Measurements from ENCODE around the gene IER5. TPM values are rescaled to one million over a fixed set of nuclear protein-coding genes. Genes with fewer than 3 reads are reported as not detected.

IER5 gene
- total and polyA plus RNA-seq, 5 donors from 2014 or later, result 6.5 to 81.8 (median 8.7) TPM

- DNase-seq (peak; percentile 91 to 93 (median 92)), ATAC-seq (ENCODE audit: low read depth in 2 of 2) (peak; percentile 92 to 93)
- peaks cover 2% of the 10 kb centered on the region for H3K27me3 ChIP-seq (ENCODE audit: control insufficient read depth, insufficient read depth, low read length)
- Mint-ChIP-seq H3K27ac (peak overlapping the region; percentile 83 to 94 (median 88)), H3K27me3 (peaks cover 31% of the 10 kb centered on the region), H3K4me3 (peak overlapping the region; percentile 79 to 96 (median 89)), H3K36me3 (no peaks in the 10 kb centered on the region), H3K9me3 (peaks cover 0 to 2% (median 0%) of the 10 kb centered on the region in 7 donors), H3K4me1 (peaks cover 4 to 49% (median 38%) of the 10 kb centered on the region in 4 donors)
- H3K27ac ChIP-seq (ENCODE audit: insufficient read depth, low read length, poor library complexity, severe bottlenecking), result peak overlapping the region; percentile 73
- H3K4me1 ChIP-seq (ENCODE audit: control insufficient read depth, insufficient read depth, low read length, poor library complexity, severe bottlenecking), result peaks cover 35% of the 10 kb centered on the region
- peak overlapping the region; percentile 57 for H3K4me3 ChIP-seq (ENCODE audit: low read depth, low read length)
- no peaks in the 10 kb centered on the region for H3K36me3 ChIP-seq (ENCODE audit: control insufficient read depth, insufficient read depth, low read length)
- H3K9me3 ChIP-seq (ENCODE audit: control insufficient read depth in 2 of 2, low read length in 2 of 2), result no peaks in the 10 kb centered on the region
Observed at GRCh38 chr1:181105134-181106021, 16.9 kb downstream of the IER5 start.

- Histone ChIP-seq H3K36me3 (ENCODE audit: control insufficient read depth, insufficient read depth, low read length) (no peaks in the 10 kb centered on the region), H3K4me3 (ENCODE audit: low read depth, low read length) (peak overlapping the region; percentile 57), H3K4me1 (ENCODE audit: control insufficient read depth, insufficient read depth, low read length, poor library complexity, severe bottlenecking) (peaks cover 29% of the 10 kb centered on the region), H3K27ac (ENCODE audit: insufficient read depth, low read length, poor library complexity, severe bottlenecking) (peak overlapping the region; percentile 57), H3K27me3 (ENCODE audit: control insufficient read depth, insufficient read depth, low read length) (peaks cover 2% of the 10 kb centered on the region), H3K9me3 (ENCODE audit: control insufficient read depth in 2 of 2, low read length in 2 of 2) (no peaks in the 10 kb centered on the region)
- peaks cover 4 to 43% (median 33%) of the 10 kb centered on the region in 4 donors for H3K4me1 Mint-ChIP-seq
- H3K27me3 Mint-ChIP-seq, result peaks cover 37% of the 10 kb centered on the region
- H3K27ac Mint-ChIP-seq, result peak overlapping the region; percentile 83 to 94 (median 88)
- ATAC-seq (ENCODE audit: low read depth in 2 of 2), result no peak
- peak overlapping the region; percentile 79 to 91 (median 89) for H3K4me3 Mint-ChIP-seq
- H3K36me3 Mint-ChIP-seq, result no peaks in the 10 kb centered on the region
- DNase-seq, result no peak
- peaks cover 0 to 2% (median 0%) of the 10 kb centered on the region in 7 donors for H3K9me3 Mint-ChIP-seq
Observed at GRCh38 chr1:181106022-181106312, 17.5 kb downstream of the IER5 start.

- DNase-seq, result no peak
- Mint-ChIP-seq H3K9me3 (peaks cover 0 to 2% (median 0%) of the 10 kb centered on the region in 7 donors), H3K27ac (peak overlapping the region in 1 of 3 donors; percentile 88), H3K4me3 (peak overlapping the region; percentile 55 to 90 (median 84)), H3K27me3 (peaks cover 37% of the 10 kb centered on the region), H3K4me1 (peaks cover 4 to 38% (median 28%) of the 10 kb centered on the region in 4 donors), H3K36me3 (no peaks in the 10 kb centered on the region)
- H3K36me3 ChIP-seq (ENCODE audit: control insufficient read depth, insufficient read depth, low read length), result no peaks in the 10 kb centered on the region
- H3K27me3 ChIP-seq (ENCODE audit: control insufficient read depth, insufficient read depth, low read length), result peaks cover 2% of the 10 kb centered on the region
- no peak overlapping the region for H3K4me3 ChIP-seq (ENCODE audit: low read depth, low read length)
- no peak for ATAC-seq (ENCODE audit: low read depth in 2 of 2)
- no peak overlapping the region for H3K27ac ChIP-seq (ENCODE audit: insufficient read depth, low read length, poor library complexity, severe bottlenecking)
- H3K9me3 ChIP-seq (ENCODE audit: control insufficient read depth in 2 of 2, low read length in 2 of 2), result no peaks in the 10 kb centered on the region
- peaks cover 25% of the 10 kb centered on the region for H3K4me1 ChIP-seq (ENCODE audit: control insufficient read depth, insufficient read depth, low read length, poor library complexity, severe bottlenecking)
Observed at GRCh38 chr1:181106479-181106878, 18.0 kb downstream of the IER5 start.

- peaks cover 4 to 29% (median 24%) of the 10 kb centered on the region in 4 donors for H3K4me1 Mint-ChIP-seq
- H3K4me3 ChIP-seq (ENCODE audit: low read depth, low read length), result no peak overlapping the region
- no peak overlapping the region for H3K27ac Mint-ChIP-seq
- peaks cover 37% of the 10 kb centered on the region for H3K27me3 Mint-ChIP-seq
- no peaks in the 10 kb centered on the region for H3K9me3 ChIP-seq (ENCODE audit: control insufficient read depth in 2 of 2, low read length in 2 of 2)
- H3K9me3 Mint-ChIP-seq, result peaks cover 0 to 2% (median 0%) of the 10 kb centered on the region in 7 donors
- ATAC-seq (ENCODE audit: low read depth in 2 of 2) (no peak), DNase-seq (no peak)
- no peaks in the 10 kb centered on the region for H3K36me3 Mint-ChIP-seq
- H3K27me3 ChIP-seq (ENCODE audit: control insufficient read depth, insufficient read depth, low read length), result peaks cover 2% of the 10 kb centered on the region
- H3K36me3 ChIP-seq (ENCODE audit: control insufficient read depth, insufficient read depth, low read length), result no peaks in the 10 kb centered on the region
- peak overlapping the region in 2 of 4 donors; percentile 53 to 74 for H3K4me3 Mint-ChIP-seq
- H3K4me1 ChIP-seq (ENCODE audit: control insufficient read depth, insufficient read depth, low read length, poor library complexity, severe bottlenecking), result peaks cover 22% of the 10 kb centered on the region
- H3K27ac ChIP-seq (ENCODE audit: insufficient read depth, low read length, poor library complexity, severe bottlenecking), result no peak overlapping the region
Observed at GRCh38 chr1:181107711-181108110, 19.2 kb downstream of the IER5 start.

- H3K9me3 Mint-ChIP-seq, result peaks cover 0 to 2% (median 0%) of the 10 kb centered on the region in 7 donors
- H3K4me3 Mint-ChIP-seq, result peak overlapping the region in 1 of 4 donors; percentile 42
- no peaks in the 10 kb centered on the region for H3K9me3 ChIP-seq (ENCODE audit: control insufficient read depth in 2 of 2, low read length in 2 of 2)
- no peak overlapping the region for H3K27ac ChIP-seq (ENCODE audit: insufficient read depth, low read length, poor library complexity, severe bottlenecking)
- DNase-seq, result no peak
- H3K4me1 Mint-ChIP-seq, result peaks cover 4 to 24% (median 19%) of the 10 kb centered on the region in 4 donors
- H3K36me3 Mint-ChIP-seq, result no peaks in the 10 kb centered on the region
- H3K4me1 ChIP-seq (ENCODE audit: control insufficient read depth, insufficient read depth, low read length, poor library complexity, severe bottlenecking), result peaks cover 22% of the 10 kb centered on the region
- peaks cover 37% of the 10 kb centered on the region for H3K27me3 Mint-ChIP-seq
- no peak for ATAC-seq (ENCODE audit: low read depth in 2 of 2)
- H3K27me3 ChIP-seq (ENCODE audit: control insufficient read depth, insufficient read depth, low read length), result peaks cover 2% of the 10 kb centered on the region
- no peak overlapping the region for H3K27ac Mint-ChIP-seq
- no peak overlapping the region for H3K4me3 ChIP-seq (ENCODE audit: low read depth, low read length)
- H3K36me3 ChIP-seq (ENCODE audit: control insufficient read depth, insufficient read depth, low read length), result no peaks in the 10 kb centered on the region
Observed at GRCh38 chr1:181108304-181108867, 19.9 kb downstream of the IER5 start.

GRCh38 chr1:181110013-181110412 lies 21.5 kb downstream of the IER5 start:
- Histone ChIP-seq H3K4me3 (ENCODE audit: low read depth, low read length) (no peak overlapping the region), H3K36me3 (ENCODE audit: control insufficient read depth, insufficient read depth, low read length) (no peaks in the 10 kb centered on the region), H3K27me3 (ENCODE audit: control insufficient read depth, insufficient read depth, low read length) (peaks cover 2% of the 10 kb centered on the region), H3K9me3 (ENCODE audit: control insufficient read depth in 2 of 2, low read length in 2 of 2) (no peaks in the 10 kb centered on the region), H3K4me1 (ENCODE audit: control insufficient read depth, insufficient read depth, low read length, poor library complexity, severe bottlenecking) (peaks cover 9% of the 10 kb centered on the region), H3K27ac (ENCODE audit: insufficient read depth, low read length, poor library complexity, severe bottlenecking) (no peak overlapping the region)
- ATAC-seq (ENCODE audit: low read depth in 2 of 2) (no peak), DNase-seq (no peak)
- peaks cover 0 to 2% (median 0%) of the 10 kb centered on the region in 7 donors for H3K9me3 Mint-ChIP-seq
- no peaks in the 10 kb centered on the region for H3K36me3 Mint-ChIP-seq
- H3K4me3 Mint-ChIP-seq, result no peak overlapping the region
- peaks cover 4 to 11% (median 8%) of the 10 kb centered on the region in 4 donors for H3K4me1 Mint-ChIP-seq
- peak overlapping the region in 1 of 3 donors; percentile 27 for H3K27ac Mint-ChIP-seq
- peaks cover 30% of the 10 kb centered on the region for H3K27me3 Mint-ChIP-seq

GRCh38 chr1:181111559-181111958 lies 23.1 kb downstream of the IER5 start:
- Mint-ChIP-seq H3K4me1 (peaks cover 0 to 5% (median 4%) of the 10 kb centered on the region in 4 donors), H3K36me3 (no peaks in the 10 kb centered on the region), H3K27me3 (peaks cover 30% of the 10 kb centered on the region), H3K9me3 (peaks cover 0 to 2% (median 0%) of the 10 kb centered on the region in 7 donors), H3K27ac (no peak overlapping the region), H3K4me3 (no peak overlapping the region)
- H3K36me3 ChIP-seq (ENCODE audit: control insufficient read depth, insufficient read depth, low read length), result no peaks in the 10 kb centered on the region
- H3K4me1 ChIP-seq (ENCODE audit: control insufficient read depth, insufficient read depth, low read length, poor library complexity, severe bottlenecking), result no peaks in the 10 kb centered on the region
- no peak overlapping the region for H3K27ac ChIP-seq (ENCODE audit: insufficient read depth, low read length, poor library complexity, severe bottlenecking)
- H3K9me3 ChIP-seq (ENCODE audit: control insufficient read depth in 2 of 2, low read length in 2 of 2), result no peaks in the 10 kb centered on the region
- H3K27me3 ChIP-seq (ENCODE audit: control insufficient read depth, insufficient read depth, low read length), result peaks cover 2% of the 10 kb centered on the region
- ATAC-seq (ENCODE audit: low read depth in 2 of 2), result no peak
- H3K4me3 ChIP-seq (ENCODE audit: low read depth, low read length), result no peak overlapping the region
- DNase-seq, result no peak
